ENCODE measurements around the gene PITPNM1.

GRCh38 chr11:67548555-67549110 lies 43.5 kb upstream of the PITPNM1 start:
- TF ChIP-seq EZH2 (IDR thresholded peaks at IDR 0.05; ENCODE audit: borderline replicate concordance, insufficient read depth, low read length, poor library complexity, severe bottlenecking) (no peak), EP300 (conservative IDR thresholded peaks at IDR 0.05; ENCODE audit: poor library complexity, severe bottlenecking) (no peak), POLR2AphosphoS5 (IDR thresholded peaks at IDR 0.05) (no peak)
- TF ChIP-seq, protein P1, sequence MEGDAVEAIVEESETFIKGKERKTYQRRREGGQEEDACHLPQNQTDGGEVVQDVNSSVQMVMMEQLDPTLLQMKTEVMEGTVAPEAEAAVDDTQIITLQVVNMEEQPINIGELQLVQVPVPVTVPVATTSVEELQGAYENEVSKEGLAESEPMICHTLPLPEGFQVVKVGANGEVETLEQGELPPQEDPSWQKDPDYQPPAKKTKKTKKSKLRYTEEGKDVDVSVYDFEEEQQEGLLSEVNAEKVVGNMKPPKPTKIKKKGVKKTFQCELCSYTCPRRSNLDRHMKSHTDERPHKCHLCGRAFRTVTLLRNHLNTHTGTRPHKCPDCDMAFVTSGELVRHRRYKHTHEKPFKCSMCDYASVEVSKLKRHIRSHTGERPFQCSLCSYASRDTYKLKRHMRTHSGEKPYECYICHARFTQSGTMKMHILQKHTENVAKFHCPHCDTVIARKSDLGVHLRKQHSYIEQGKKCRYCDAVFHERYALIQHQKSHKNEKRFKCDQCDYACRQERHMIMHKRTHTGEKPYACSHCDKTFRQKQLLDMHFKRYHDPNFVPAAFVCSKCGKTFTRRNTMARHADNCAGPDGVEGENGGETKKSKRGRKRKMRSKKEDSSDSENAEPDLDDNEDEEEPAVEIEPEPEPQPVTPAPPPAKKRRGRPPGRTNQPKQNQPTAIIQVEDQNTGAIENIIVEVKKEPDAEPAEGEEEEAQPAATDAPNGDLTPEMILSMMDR (IDR thresholded peaks at IDR 0.05; ENCODE audit: poor library complexity, severe bottlenecking): no peak
